Psoas muscle (tissue), 8 donors: Measurements from ENCODE around the gene PES1. TPM values are rescaled to one million over a fixed set of nuclear protein-coding genes. Genes with fewer than 3 reads are reported as not detected.
A peak's percentile ranks its signal among the peaks of the same experiment; 100 is the strongest.

Experiments
- ATAC-seq, 4 donors: fragments of 200-7000 bp; cut with Tn5 transposase; one replicate each; pipeline ENCODE4 v1.9.1; 2020; ENCODE audit warnings: moderate library complexity in 3 of 4, mild to moderate bottlenecking in 2 of 4
- DNase-seq, 2 donors: peaks; one replicate each; pipeline ENCODE4 v3.0.0-alpha.2; 2020
- H3K27ac ChIP-seq: fragments of 200-600 bp; one replicate; pipeline ENCODE4 v1.8.0; 2022
- H3K27me3 ChIP-seq, 3 donors: fragments of 200-600 bp in 1 of 3; one replicate each; pipeline versions ENCODE4 v1.6.1 to v1.8.0; 2013 to 2022; ENCODE audit warnings: low read length in 2 of 3, mild to moderate bottlenecking in 2 of 3, moderate library complexity in 1 of 3; ENCODE audit not compliant: insufficient read depth in 3 of 3
- H3K36me3 ChIP-seq, 2 donors: fragments of 200-600 bp in 1 of 2; one replicate each; pipeline versions ENCODE4 v1.6.1 to v1.8.0; 2013 to 2022; ENCODE audit warnings: low read depth in 1 of 2, mild to moderate bottlenecking in 1 of 2, moderate library complexity in 1 of 2; ENCODE audit not compliant: insufficient read depth in 1 of 2
- H3K4me1 ChIP-seq: fragments of 200-600 bp; one replicate; pipeline ENCODE4 v1.8.0; 2022
- H3K4me3 ChIP-seq: fragments of 200-600 bp; one replicate; pipeline ENCODE4 v1.8.0; 2022; ENCODE audit warnings: mild to moderate bottlenecking
- H3K9me3 ChIP-seq: fragments of 200-600 bp; one replicate; pipeline ENCODE4 v1.8.0; 2022
- WGBS, 3 donors: extraction: QIAGEN DNeasy Blood & Tissue Kit; methylation state at CpG; one replicate each; pipeline versions ENCODE4 v1.1.6 to v1.1.7; 2013; 5-methylcytosine and 5-hydroxymethylcytosine counted together
- intact Hi-C, 2 donors: fragments of 100-400 bp; cut with DNase I; formaldehyde crosslinking; loops; one replicate each; pipeline versions ENCODE4 v1.11.0 to v1.14.2; 2022
- long read RNA-seq, 2 donors: library from polyadenylated mRNA; unstranded; transcript quantifications; one replicate each; pipeline ENCODE4 v2.0.0, GENCODE V29; 2021
- polyA plus RNA-seq, 3 donors: library from polyadenylated mRNA; stranded (reverse); fragments of 200-250 nt; gene quantifications; one replicate each; pipeline ENCODE4 v1.2.3, GENCODE V29; 2013
- total RNA-seq, 4 donors: library from RNA; stranded (reverse); fragmentation: NEBNext Ultra II Directional in 2 of 4; extraction: Animal tissue kit (Norgen Biotek cat#: 25700) in 2 of 4; gene quantifications; one replicate each; pipeline versions ENCODE4 v1.2.1 to v1.2.4, GENCODE V29; 2021 to 2023
- TF ChIP-seq, protein P1 (sequence below): fragments of 200-600 bp; IDR thresholded peaks from one replicate; pipeline ENCODE4 v1.8.0; 2022; ENCODE audit warnings: antibody characterized with exemption
- donor health status: healthy with polysubstance abuse.
- donor health status: DM: no; HTN: no; CAD: no; lungs with moderate emphysema.
- donor health status: Bipolar disorder and iron deficiency.
- donor health status: healthy.
- donor health status: DM: yes; HTN: yes; CAD: no.
- donor health status: DM: no; HTN: no; CAD: no.
- donor health status: DM: no; HTN: no; CAD: no.
- donor health status: DM: yes; HTN: yes; CAD: no.

The PES1 gene
- total RNA-seq (10 to 100 TPM; 32.8 to 74.8 (median 63.7) TPM), polyA plus RNA-seq (100 to 1,000 TPM in 1 of 3 donors, 10 to 100 TPM in 2; 55.9 to 100 (median 69.4) TPM)
- long read RNA-seq, donor 1, transcript PES1-202 (15 exons, 2,295 nt), result major isoform, 20 of 37 reads
- long read RNA-seq, donor 1, partial matches to known transcripts, result 9 of 37 reads
- long read RNA-seq, donor 1, other reads (novel, unspliced or antisense), result 5 of 37 reads
- long read RNA-seq, donor 2, transcript PES1-202 (15 exons, 2,295 nt), result major isoform, 38 of 78 reads
- long read RNA-seq, donor 2, partial matches to known transcripts, result 26 of 78 reads
- long read RNA-seq, donor 2, other reads (novel, unspliced or antisense), result 9 of 78 reads

DNA sequence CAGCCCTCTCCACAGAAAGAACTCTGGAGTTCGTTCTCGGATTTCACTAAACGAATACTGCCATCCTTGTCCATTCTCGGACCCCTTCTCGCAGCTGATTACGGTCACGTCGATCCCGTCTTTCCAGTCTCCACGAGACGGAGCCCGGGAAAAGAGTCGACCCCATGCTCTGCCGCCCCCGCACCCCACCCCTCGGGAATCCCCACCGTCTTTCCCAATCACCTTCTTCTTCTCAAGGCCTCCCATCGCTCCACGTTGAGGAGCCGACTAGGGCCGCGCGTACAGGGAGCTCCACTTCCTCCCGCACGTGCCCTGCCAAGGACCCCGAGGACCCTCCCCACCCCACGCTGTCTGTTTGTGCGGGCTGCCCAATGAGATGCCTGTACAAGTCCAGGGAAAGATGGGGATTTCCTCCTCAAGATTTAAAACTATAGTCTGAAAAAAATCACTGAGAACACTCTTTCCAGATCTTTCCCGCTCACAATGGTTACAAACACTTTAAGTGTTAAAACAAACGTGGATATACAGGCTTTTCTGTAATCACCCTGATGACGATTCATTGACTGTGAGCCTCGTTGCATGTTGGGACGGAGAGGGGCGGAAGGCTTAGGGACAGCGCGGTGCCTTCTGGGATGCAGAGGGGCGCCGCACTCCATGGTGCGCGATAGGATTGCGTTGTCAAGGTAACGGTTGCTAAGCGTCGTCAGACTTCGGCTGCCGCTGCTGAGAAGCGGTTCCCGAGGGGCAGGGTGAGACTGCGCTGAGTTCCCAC is at the start of gene PES1:
PES1 (minus strand) TSS at position 323 of the 772 bp plus-strand sequence; CDS start at position 246, 77 bp downstream.
- no peaks in the 10 kb centered on the region for H3K9me3 ChIP-seq
- TF ChIP-seq, protein P1, sequence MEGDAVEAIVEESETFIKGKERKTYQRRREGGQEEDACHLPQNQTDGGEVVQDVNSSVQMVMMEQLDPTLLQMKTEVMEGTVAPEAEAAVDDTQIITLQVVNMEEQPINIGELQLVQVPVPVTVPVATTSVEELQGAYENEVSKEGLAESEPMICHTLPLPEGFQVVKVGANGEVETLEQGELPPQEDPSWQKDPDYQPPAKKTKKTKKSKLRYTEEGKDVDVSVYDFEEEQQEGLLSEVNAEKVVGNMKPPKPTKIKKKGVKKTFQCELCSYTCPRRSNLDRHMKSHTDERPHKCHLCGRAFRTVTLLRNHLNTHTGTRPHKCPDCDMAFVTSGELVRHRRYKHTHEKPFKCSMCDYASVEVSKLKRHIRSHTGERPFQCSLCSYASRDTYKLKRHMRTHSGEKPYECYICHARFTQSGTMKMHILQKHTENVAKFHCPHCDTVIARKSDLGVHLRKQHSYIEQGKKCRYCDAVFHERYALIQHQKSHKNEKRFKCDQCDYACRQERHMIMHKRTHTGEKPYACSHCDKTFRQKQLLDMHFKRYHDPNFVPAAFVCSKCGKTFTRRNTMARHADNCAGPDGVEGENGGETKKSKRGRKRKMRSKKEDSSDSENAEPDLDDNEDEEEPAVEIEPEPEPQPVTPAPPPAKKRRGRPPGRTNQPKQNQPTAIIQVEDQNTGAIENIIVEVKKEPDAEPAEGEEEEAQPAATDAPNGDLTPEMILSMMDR, result no peak
- intact Hi-C loops, result no loop called here
- peak; percentile 99 to 100 (median 99) for ATAC-seq
- H3K4me3 ChIP-seq, result peak within 1 kb of the TSS; percentile 88
- peaks cover 3 to 27% of the 10 kb centered on the region in 2 donors for H3K36me3 ChIP-seq
- peak; percentile 93 to 97 for DNase-seq
- WGBS, 3 donors, result 0% methylated on average over 49 of the region's 49 CpGs
- peaks cover 14% of the 10 kb centered on the region for H3K4me1 ChIP-seq
- H3K27me3 ChIP-seq, result no peaks in the 10 kb centered on the region
- H3K27ac ChIP-seq, result peak within 1 kb of the TSS; percentile 87

GRCh38 chr22:30640839-30641430 is 49.2 kb upstream of the PES1 start:
- 32 to 39% (median 35%) methylated on average over 4 of the region's 4 CpGs for WGBS, 3 donors
- peak in 1 of 2 donors; percentile 77 for DNase-seq
- no peaks in the 10 kb centered on the region for H3K27me3 ChIP-seq
- H3K27ac ChIP-seq, result peak overlapping the region; percentile 85
- no peaks in the 10 kb centered on the region for H3K9me3 ChIP-seq
- intact Hi-C loops, result no loop called here
- peaks cover 46% of the 10 kb centered on the region for H3K4me1 ChIP-seq
- peak; percentile 79 to 84 (median 84) for ATAC-seq
- H3K4me3 ChIP-seq, result peak overlapping the region; percentile 41
- no peaks in the 10 kb centered on the region for H3K36me3 ChIP-seq
- TF ChIP-seq, protein P1, result no peak

DNA sequence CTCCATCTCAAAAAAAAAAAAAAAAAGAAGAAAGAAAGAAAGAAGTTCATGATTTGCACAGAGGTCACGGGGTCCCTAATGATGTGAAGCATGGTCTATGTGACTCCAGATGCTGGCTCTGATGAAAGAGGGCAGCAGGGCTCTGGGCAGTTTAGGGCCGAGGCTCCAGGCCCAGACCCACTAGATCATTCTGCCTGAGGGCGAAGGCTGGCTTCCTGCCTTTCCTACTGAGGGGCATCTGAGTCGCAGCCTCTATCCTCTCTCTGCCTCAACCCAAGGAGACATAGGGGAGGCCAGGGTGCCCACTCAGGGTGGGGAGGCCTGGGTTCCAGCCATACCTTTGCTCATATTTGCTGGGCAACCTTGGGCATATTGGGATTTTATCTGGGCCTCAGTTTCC is 48.7 kb upstream of the PES1 start:
- intact Hi-C loops, result no loop called here
- TF ChIP-seq, protein P1, result no peak
- no peaks in the 10 kb centered on the region for H3K36me3 ChIP-seq
- H3K9me3 ChIP-seq, result no peaks in the 10 kb centered on the region
- DNase-seq, result no peak
- 59 to 72% (median 70%) methylated on average over 4 of the region's 4 CpGs for WGBS, 3 donors
- no peaks in the 10 kb centered on the region for H3K27me3 ChIP-seq
- no peak for ATAC-seq
- no peak overlapping the region for H3K4me3 ChIP-seq
- H3K27ac ChIP-seq, result peak overlapping the region; percentile 85
- peaks cover 46% of the 10 kb centered on the region for H3K4me1 ChIP-seq

- WGBS, 3 donors, result 41 to 50% (median 41%) methylated on average over 1 of the region's 1 CpG
- TF ChIP-seq, protein P1, result no peak
- no peaks in the 10 kb centered on the region for H3K36me3 ChIP-seq
- H3K27ac ChIP-seq, result peak overlapping the region; percentile 85
- peaks cover 40% of the 10 kb centered on the region for H3K4me1 ChIP-seq
- H3K27me3 ChIP-seq, result no peaks in the 10 kb centered on the region
- DNase-seq (no peak), ATAC-seq (no peak)
- H3K4me3 ChIP-seq, result peak overlapping the region; percentile 87
- H3K9me3 ChIP-seq, result no peaks in the 10 kb centered on the region
- intact Hi-C loops, result loop anchor here (5.0 kb wide), 2 partner anchors 60 to 285 kb away; no protein-coding TSS in a partner anchor
Measured at GRCh38 chr22:30637701-30638114, 46.0 kb upstream of the PES1 start.
